T-helper 22 cell (primary cell): ENCODE measurements around the gene SYNGR3.

Source experiments
- DNase-seq: peaks from one replicate; pipeline ENCODE4 v3.0.0-alpha.2; 2020; ENCODE audit warnings: low read depth

The SYNGR3 gene

DNA sequence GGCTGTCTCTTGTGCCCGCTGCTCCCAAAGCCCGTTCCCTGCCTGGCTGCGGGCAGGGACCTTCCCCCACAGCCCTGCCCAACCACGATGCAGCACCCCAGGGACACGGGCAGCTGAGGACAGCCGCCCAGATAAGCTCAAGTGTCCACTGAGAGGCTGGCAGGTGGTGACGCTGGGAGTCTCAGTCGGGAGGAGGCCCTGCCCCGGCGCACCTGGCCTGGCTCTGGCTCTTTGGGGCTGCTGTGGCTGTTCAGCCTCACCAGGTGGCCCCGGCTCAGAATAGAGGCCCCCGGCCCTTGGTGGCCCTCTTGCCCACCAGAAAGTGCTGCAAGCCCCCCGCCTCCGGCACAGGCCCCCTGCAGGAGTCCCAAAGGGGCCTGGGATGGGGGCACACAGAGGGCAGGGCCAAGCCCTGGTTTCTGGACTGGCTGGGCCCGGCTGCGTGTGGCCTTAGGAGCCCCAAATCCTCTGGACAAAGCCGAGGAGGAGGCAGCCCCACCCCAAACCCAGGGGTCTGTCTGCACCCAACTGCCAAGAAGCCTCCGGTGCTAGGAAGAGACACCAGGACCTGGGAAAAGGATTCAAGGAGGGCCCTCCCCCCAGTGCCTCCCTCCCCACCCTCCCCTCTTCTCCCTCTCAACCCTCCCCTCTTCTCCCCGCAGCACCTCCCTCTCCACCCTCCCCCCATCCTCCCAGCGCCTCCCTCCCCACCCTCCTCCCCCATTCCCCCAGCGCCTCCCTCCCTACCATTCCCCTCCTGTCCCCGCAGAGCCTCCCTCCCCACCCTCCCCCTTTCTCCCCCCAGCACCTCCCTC lies 52.6 kb downstream of the SYNGR3 start:
- no peak for DNase-seq

DNA sequence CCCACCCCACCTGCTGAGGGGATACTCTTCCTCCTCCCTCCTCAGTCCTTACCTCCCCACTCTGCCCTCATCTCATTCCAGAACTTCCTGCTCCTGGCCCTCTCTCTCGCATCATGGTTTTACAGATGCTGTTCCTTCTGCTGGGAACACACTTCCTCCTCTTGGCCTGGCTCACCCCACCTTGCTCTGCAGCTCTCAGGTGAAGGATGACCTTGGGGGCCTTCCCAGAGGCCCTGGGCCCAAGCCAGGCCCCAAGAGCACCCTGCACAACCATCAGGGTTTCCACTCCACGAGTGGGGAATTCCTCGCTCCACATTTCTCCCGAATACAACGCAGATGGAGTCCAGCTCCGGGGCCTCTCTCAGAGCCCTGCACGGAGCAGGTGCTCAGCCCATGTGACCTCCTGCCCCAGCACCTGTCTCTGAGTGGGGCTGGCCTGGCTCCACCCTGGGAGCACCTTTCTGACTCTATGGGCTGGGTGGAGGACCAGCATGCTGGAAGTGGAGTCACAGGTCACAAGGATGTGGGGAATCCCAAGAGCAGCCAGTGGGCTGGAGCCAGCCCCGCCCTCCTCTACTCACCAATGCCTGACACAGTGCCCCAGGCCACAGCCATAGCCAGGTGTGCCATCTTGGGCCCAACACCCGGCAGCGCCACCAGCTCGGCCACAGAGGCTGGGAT lies 53.4 kb downstream of the SYNGR3 start:
- no peak for DNase-seq
